ENCODE results near the gene FOXN3.
"Not testable (repeated sequence)": the region's sequence is repeated elsewhere in the genome, so short reads cannot be mapped to it uniquely, and the experiment has no call there.

Gene FOXN3

GRCh38 chr14:89307409-89307808 lies 109.6 kb downstream of the FOXN3 start:
- no peak for DNase-seq (ENCODE audit: low read depth in 3 of 3, low spot score in 1 of 3)

- DNase-seq (ENCODE audit: low read depth in 3 of 3, low spot score in 1 of 3): no peak
These were observed 111.9 kb downstream of the FOXN3 start for GRCh38 chr14:89304972-89305703.

GRCh38 chr14:89304561-89304960 lies 112.5 kb downstream of the FOXN3 start:
- DNase-seq (ENCODE audit: low read depth in 3 of 3, low spot score in 1 of 3): no peak

- DNase-seq (ENCODE audit: low read depth in 3 of 3, low spot score in 1 of 3): no peak
These were observed 113.3 kb downstream of the FOXN3 start for GRCh38 chr14:89303456-89304435.

GRCh38 chr14:89302396-89302950 lies 114.6 kb downstream of the FOXN3 start:
- no peak for DNase-seq (ENCODE audit: low read depth in 3 of 3, low spot score in 1 of 3)

GRCh38 chr14:89299587-89299986 lies 117.4 kb downstream of the FOXN3 start:
- no peak for DNase-seq (ENCODE audit: low read depth in 3 of 3, low spot score in 1 of 3)

GRCh38 chr14:89298056-89298834 lies 118.8 kb downstream of the FOXN3 start:
- DNase-seq (ENCODE audit: low read depth in 3 of 3, low spot score in 1 of 3): no peak

GRCh38 chr14:89296281-89296745 lies 120.7 kb downstream of the FOXN3 start:
- no peak for DNase-seq (ENCODE audit: low read depth in 3 of 3, low spot score in 1 of 3)

GRCh38 chr14:89294872-89295271 lies 122.2 kb downstream of the FOXN3 start:
- DNase-seq (ENCODE audit: low read depth in 3 of 3, low spot score in 1 of 3): no peak

GRCh38 chr14:89294469-89294868 lies 122.6 kb downstream of the FOXN3 start:
- not testable (repeated sequence) for DNase-seq (ENCODE audit: low read depth in 3 of 3, low spot score in 1 of 3)

- no peak for DNase-seq (ENCODE audit: low read depth in 3 of 3, low spot score in 1 of 3)
These were observed 123.0 kb downstream of the FOXN3 start for GRCh38 chr14:89294060-89294459.

GRCh38 chr14:89293314-89293916 lies 123.6 kb downstream of the FOXN3 start:
- no peak for DNase-seq (ENCODE audit: low read depth in 3 of 3, low spot score in 1 of 3)

GRCh38 chr14:89292579-89293313 lies 124.3 kb downstream of the FOXN3 start:
- no peak for DNase-seq (ENCODE audit: low read depth in 3 of 3, low spot score in 1 of 3)

- DNase-seq (ENCODE audit: low read depth in 3 of 3, low spot score in 1 of 3): no peak
These were observed 125.6 kb downstream of the FOXN3 start for GRCh38 chr14:89291351-89291940.

- no peak for DNase-seq (ENCODE audit: low read depth in 3 of 3, low spot score in 1 of 3)
These were observed 126.2 kb downstream of the FOXN3 start for GRCh38 chr14:89290813-89291212.

- no peak for DNase-seq (ENCODE audit: low read depth in 3 of 3, low spot score in 1 of 3)
These were observed 127.6 kb downstream of the FOXN3 start for GRCh38 chr14:89289477-89289876.

GRCh38 chr14:89288114-89288513 lies 128.9 kb downstream of the FOXN3 start:
- DNase-seq (ENCODE audit: low read depth in 3 of 3, low spot score in 1 of 3): no peak

- DNase-seq (ENCODE audit: low read depth in 3 of 3, low spot score in 1 of 3): no peak
These were observed 132.5 kb downstream of the FOXN3 start for GRCh38 chr14:89284333-89285058.

All from stimulated activated CD4-positive, alpha-beta T cell treated with anti-CD3 and anti-CD28 coated beads, TNF-alpha, amount 100 ng/mL, for 1 hour (primary cell).